Measurements from ENCODE around the gene ETNK2.

Gene ETNK2

DNA sequence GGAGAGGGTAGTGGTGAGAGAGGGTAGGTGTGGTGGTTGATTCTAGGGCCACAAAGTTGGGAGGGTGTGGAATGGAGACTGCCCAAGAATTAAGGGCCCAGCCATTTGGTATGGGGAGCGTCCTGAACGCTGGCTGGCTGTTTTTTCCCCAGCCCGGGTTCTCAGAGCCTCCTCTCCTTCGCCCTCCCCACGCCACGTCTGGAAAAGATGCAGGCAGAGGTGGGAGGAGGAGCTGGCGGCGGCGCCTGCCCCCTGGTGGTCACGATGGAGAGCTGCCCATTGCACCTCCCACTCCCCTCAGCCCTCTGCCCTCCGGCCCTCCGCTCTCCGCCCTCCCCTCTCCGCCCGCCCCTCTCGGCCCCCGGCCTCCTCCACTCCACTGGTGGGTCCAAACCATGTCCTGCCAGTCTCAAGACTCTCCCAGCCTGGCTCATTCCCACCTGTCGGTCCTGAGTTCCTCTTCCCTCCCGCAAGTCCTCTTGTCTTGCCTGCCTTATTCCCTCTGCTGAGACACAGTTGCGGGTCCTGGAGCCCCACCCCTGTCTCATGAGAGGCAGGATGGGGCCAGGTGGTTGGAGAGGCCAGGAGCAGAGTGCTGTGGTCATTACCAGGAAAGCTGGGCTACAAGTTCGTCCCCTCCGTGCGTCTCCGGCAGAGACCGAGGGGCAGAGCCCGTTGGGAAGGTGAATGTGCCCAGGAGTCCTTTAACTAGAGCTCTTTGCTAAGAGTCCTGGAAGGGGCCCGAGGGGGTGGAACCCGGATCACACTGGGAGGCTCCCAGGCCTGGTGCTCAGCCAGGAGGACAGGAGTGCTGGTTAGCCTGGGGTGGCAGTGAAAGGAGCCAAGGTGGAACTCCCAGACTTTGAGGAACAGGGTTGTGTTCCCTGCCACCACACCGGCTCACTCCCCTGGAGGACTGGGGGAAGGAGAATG is 22.6 kb downstream of the ETNK2 start:
- DNase-seq = peak; percentile 76

DNA sequence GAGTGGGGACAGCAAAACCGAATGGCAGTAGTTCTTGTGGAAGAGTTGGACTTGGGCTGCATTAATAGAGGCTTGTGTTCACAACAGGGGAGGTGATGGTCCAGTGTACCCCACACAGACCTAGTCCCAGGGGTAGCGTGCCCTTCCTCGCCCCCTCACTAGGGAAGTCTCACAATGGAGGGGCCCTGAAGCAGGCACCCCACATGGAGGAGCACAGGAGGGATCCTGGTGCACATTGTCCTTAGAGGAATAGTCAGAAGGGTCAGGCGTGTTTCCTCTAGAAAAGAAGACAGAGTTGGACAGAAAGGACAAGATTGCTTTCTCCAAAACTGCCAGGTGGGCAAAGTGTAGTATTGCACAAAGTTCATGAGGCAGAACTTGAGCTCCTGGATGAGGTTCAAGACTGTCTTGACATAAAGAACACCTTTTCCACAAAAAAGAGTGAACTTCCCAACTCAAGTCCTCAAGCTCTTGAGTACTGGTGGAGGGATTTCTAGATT is 23.3 kb downstream of the ETNK2 start:
- no peaks in the 10 kb centered on the region for H3K27me3 Mint-ChIP-seq
- no peaks in the 10 kb centered on the region for H3K36me3 Mint-ChIP-seq (ENCODE audit: low read depth)
- DNase-seq = no peak
- H3K4me1 Mint-ChIP-seq (ENCODE audit: low read depth) = peaks cover 10% of the 10 kb centered on the region
- H3K4me3 Mint-ChIP-seq = no peak overlapping the region
- H3K27ac Mint-ChIP-seq = no peak overlapping the region
- no peaks in the 10 kb centered on the region for H3K9me3 Mint-ChIP-seq

More for the DNA sequence above, 22.6 kb downstream of the ETNK2 start:
- H3K27ac Mint-ChIP-seq = no peak overlapping the region
- H3K27me3 Mint-ChIP-seq = no peaks in the 10 kb centered on the region
- no peaks in the 10 kb centered on the region for H3K36me3 Mint-ChIP-seq (ENCODE audit: low read depth)
- no peak overlapping the region for H3K4me3 Mint-ChIP-seq
- no peaks in the 10 kb centered on the region for H3K9me3 Mint-ChIP-seq
- peaks cover 10% of the 10 kb centered on the region for H3K4me1 Mint-ChIP-seq (ENCODE audit: low read depth)

- Mint-ChIP-seq H3K27me3 (no peaks in the 10 kb centered on the region), H3K27ac (no peak overlapping the region), H3K9me3 (no peaks in the 10 kb centered on the region), H3K4me1 (ENCODE audit: low read depth) (peaks cover 10% of the 10 kb centered on the region), H3K36me3 (ENCODE audit: low read depth) (no peaks in the 10 kb centered on the region), H3K4me3 (no peak overlapping the region)
- DNase-seq = no peak
Observed at GRCh38 chr1:204127597-204128242, 24.1 kb downstream of the ETNK2 start.

DNA sequence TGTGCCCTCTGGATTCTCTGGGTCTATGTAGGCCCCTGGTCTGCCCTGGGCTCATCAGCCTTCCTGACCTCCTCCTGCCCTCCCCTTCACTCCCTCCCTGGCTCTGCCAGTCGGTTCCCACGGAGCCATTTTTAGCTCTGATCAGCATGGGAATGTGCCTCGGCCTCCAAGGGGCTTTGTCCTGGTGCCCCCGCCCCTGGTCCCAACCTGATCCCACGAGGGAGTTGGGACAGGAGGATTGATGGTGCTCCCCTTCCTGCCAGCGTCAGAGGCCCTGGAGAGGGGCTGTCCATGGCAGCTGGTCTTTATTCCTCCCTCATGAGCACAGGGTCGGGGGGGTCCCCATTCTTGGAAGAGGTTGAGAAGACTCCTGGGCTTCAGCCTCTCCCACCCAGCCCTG is 24.9 kb downstream of the ETNK2 start:
- H3K4me1 Mint-ChIP-seq (ENCODE audit: low read depth) = peaks cover 10% of the 10 kb centered on the region
- H3K27ac Mint-ChIP-seq = no peak overlapping the region
- H3K27me3 Mint-ChIP-seq = no peaks in the 10 kb centered on the region
- H3K4me3 Mint-ChIP-seq = no peak overlapping the region
- H3K9me3 Mint-ChIP-seq = no peaks in the 10 kb centered on the region
- no peaks in the 10 kb centered on the region for H3K36me3 Mint-ChIP-seq (ENCODE audit: low read depth)
- no peak for DNase-seq

DNA sequence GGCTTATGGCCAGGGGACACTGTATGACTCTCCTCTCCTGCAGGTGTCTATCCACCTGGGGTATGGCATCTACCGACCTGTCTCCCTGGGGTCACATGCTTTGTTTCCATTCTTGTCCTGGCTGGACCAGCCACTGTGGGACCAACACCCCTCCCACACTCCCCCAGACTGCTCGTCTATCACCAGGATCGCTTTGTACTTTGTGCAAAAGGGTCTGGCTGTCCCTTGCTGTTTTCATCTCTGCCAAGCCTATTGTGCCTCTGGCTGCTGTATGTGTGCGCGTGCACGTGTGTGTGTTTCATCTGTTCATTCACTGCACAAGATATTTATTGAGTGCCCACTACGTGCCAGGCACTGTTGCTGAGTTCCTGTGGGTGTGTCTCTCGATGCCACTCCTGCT is 25.5 kb downstream of the ETNK2 start:
- Mint-ChIP-seq H3K36me3 (ENCODE audit: low read depth) (no peaks in the 10 kb centered on the region), H3K27me3 (no peaks in the 10 kb centered on the region), H3K4me1 (ENCODE audit: low read depth) (peaks cover 10% of the 10 kb centered on the region), H3K4me3 (no peak overlapping the region), H3K27ac (no peak overlapping the region), H3K9me3 (no peaks in the 10 kb centered on the region)
- no peak for DNase-seq

DNA sequence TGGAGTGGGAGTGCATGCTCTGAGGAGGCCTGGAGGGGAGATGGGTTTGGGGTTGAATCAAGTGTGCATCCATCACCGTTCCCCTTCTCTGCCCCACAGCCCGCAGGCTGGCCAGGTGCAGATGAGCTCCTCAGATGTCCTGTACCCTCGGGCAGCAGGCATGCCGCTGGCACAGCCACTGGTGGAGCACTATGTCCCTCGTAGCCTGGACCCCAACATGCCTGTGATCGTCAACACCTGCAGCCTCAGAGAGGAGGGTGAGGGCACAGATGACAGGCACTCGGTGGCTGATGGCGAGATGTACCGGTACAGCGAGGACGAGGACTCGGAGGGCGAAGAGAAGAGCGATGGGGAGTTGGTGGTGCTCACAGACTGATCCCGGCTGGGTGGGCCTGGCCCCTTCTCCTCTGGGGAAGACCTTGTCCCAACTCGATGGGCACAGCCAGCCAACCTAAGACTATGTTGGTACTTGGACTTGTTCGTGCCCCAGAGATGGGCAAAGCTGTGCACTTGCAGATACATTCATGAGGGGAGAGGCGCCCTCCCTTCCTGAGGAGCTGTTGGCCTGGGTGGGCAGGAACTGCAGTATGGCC is 26.0 kb downstream of the ETNK2 start:
- no peak overlapping the region for H3K4me3 Mint-ChIP-seq
- H3K4me1 Mint-ChIP-seq (ENCODE audit: low read depth) = peaks cover 10% of the 10 kb centered on the region
- no peak for DNase-seq
- H3K27ac Mint-ChIP-seq = no peak overlapping the region
- H3K27me3 Mint-ChIP-seq = no peaks in the 10 kb centered on the region
- H3K36me3 Mint-ChIP-seq (ENCODE audit: low read depth) = no peaks in the 10 kb centered on the region
- no peaks in the 10 kb centered on the region for H3K9me3 Mint-ChIP-seq

- H3K27ac Mint-ChIP-seq = no peak overlapping the region
- H3K27me3 Mint-ChIP-seq = no peaks in the 10 kb centered on the region
- no peaks in the 10 kb centered on the region for H3K36me3 Mint-ChIP-seq (ENCODE audit: low read depth)
- H3K4me3 Mint-ChIP-seq = no peak overlapping the region
- H3K4me1 Mint-ChIP-seq (ENCODE audit: low read depth) = peaks cover 10% of the 10 kb centered on the region
- no peak for DNase-seq
- H3K9me3 Mint-ChIP-seq = no peaks in the 10 kb centered on the region
Observed at GRCh38 chr1:204124639-204125038, 27.2 kb downstream of the ETNK2 start.

DNA sequence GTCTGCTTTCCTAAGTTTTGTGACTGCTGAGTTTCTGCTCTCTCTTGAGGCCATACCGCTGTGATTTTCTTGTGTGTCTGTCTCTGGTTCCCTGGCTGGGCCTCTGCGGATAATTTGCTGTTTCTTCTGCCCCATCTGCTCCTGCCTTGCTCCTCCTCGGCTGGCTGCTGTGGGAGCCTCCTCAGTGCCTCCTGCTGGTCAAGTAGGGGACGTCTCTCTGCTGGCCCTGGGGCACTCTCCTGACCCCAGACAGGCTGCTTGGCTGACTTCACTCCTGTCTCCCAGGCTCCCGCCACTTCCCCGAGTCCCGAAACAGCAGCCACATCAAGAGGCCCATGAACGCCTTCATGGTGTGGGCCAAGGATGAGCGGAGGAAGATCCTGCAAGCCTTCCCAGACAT is 28.5 kb downstream of the ETNK2 start:
- Mint-ChIP-seq H3K27me3 (no peaks in the 10 kb centered on the region), H3K27ac (no peak overlapping the region), H3K4me1 (ENCODE audit: low read depth) (peaks cover 2% of the 10 kb centered on the region), H3K9me3 (no peaks in the 10 kb centered on the region), H3K4me3 (no peak overlapping the region), H3K36me3 (ENCODE audit: low read depth) (no peaks in the 10 kb centered on the region)
- no peak for DNase-seq

DNA sequence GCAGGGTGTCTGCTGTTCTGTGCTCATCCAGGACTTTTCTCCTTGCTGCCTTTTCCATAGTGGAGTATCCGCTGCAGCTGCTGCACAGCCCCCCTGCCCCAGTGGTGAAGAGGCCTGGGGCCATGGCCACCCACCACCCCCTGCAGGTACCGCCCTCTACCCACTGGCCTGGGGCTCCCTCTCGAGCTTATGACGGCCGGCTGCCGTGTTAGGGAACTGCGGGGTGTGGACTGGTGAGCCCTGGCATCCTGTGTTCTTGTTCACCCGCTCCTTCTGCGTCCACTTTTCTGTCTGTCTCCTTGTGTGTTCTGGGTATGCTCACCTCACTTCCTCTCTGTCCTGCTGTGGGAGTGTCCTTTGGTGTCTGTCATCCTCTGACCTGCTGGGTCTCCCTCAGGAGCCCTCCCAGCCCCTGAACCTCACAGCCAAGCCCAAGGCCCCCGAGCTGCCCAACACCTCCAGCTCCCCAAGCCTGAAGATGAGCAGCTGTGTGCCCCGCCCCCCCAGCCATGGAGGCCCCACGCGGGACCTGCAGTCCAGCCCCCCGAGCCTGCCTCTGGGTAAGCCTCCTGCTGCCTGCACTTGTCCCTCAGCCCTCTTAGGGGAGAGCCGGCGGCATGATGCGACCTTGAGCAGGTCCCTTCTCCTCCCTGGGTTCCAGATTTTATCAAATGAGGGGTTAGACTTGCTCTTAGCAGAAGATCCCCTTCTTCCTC is 29.8 kb downstream of the ETNK2 start:
- no peaks in the 10 kb centered on the region for H3K27me3 Mint-ChIP-seq
- no peaks in the 10 kb centered on the region for H3K36me3 Mint-ChIP-seq (ENCODE audit: low read depth)
- DNase-seq = no peak
- H3K9me3 Mint-ChIP-seq = no peaks in the 10 kb centered on the region
- no peaks in the 10 kb centered on the region for H3K4me1 Mint-ChIP-seq (ENCODE audit: low read depth)
- no peak overlapping the region for H3K4me3 Mint-ChIP-seq
- no peak overlapping the region for H3K27ac Mint-ChIP-seq

DNA sequence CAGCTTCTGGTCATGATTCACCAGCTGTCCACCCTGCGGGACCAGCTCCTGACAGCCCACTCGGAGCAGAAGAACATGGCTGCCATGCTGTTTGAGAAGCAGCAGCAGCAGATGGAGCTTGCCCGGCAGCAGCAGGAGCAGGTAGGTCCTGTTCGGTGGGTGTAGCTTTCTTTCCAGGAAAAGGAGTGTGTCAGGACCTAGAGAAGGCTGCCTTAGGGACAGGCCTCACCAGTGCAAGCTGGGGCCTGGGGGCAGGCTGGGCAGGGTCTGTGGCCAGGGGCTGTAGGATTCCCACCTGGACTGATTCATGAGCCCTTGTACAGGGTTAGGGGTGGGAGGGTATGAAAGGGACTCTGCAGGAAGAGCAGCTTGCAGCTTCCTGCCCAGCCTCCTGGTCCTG is 35.3 kb downstream of the ETNK2 start:
- Mint-ChIP-seq H3K27ac (no peak overlapping the region), H3K36me3 (ENCODE audit: low read depth) (no peaks in the 10 kb centered on the region), H3K9me3 (no peaks in the 10 kb centered on the region), H3K27me3 (no peaks in the 10 kb centered on the region), H3K4me3 (no peak overlapping the region), H3K4me1 (ENCODE audit: low read depth) (no peaks in the 10 kb centered on the region)
- DNase-seq = no peak

- Mint-ChIP-seq H3K9me3 (no peaks in the 10 kb centered on the region), H3K27ac (peak overlapping the region; percentile 27), H3K4me1 (ENCODE audit: low read depth) (no peaks in the 10 kb centered on the region), H3K4me3 (no peak overlapping the region), H3K27me3 (no peaks in the 10 kb centered on the region), H3K36me3 (ENCODE audit: low read depth) (no peaks in the 10 kb centered on the region)
- DNase-seq = no peak
Observed at GRCh38 chr1:204115116-204115515, 36.7 kb downstream of the ETNK2 start.

DNA sequence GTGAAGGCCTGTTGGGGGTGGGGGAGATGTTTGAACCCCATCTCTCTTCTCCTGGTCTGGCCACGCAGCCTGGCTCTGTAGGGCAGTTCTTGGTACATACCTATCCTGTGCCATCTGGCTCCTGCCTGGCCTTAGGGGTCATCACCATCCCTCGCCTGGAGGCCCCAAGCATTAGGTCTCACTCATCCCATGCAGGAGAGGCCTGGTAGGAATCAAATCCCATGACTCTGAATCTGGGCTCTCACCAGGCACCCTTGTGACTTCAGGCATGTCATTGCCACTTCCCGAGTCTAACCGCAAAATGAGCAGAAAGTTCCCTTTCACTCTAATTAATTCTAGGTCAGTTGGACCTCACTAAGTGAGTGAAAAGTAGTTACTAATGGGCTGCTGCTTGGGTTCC is 37.2 kb downstream of the ETNK2 start:
- no peak for DNase-seq
- H3K27ac Mint-ChIP-seq = no peak overlapping the region
- no peaks in the 10 kb centered on the region for H3K4me1 Mint-ChIP-seq (ENCODE audit: low read depth)
- no peaks in the 10 kb centered on the region for H3K9me3 Mint-ChIP-seq
- H3K4me3 Mint-ChIP-seq = no peak overlapping the region
- no peaks in the 10 kb centered on the region for H3K27me3 Mint-ChIP-seq
- H3K36me3 Mint-ChIP-seq (ENCODE audit: low read depth) = no peaks in the 10 kb centered on the region

DNA sequence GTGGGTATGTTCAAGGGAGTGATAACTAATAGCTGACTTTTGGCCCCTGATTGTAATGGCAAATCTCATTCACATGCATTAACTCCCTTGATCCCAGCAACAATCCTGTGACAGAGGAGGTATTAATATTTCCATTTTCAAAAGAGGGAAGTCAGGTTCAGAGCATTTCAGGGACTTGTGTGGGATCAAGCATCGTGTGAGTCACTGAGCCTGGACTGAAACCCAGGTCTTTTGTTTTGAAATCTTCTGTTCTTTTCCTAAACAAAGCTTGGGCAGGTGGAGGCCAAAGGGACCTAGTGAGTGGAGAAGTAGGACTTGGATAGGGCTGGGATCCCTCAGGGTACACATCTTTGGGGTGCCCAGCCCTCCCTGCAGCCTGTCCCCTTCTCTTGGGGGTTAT is 37.9 kb downstream of the ETNK2 start:
- Mint-ChIP-seq H3K4me3 (no peak overlapping the region), H3K4me1 (ENCODE audit: low read depth) (no peaks in the 10 kb centered on the region), H3K27ac (no peak overlapping the region), H3K27me3 (no peaks in the 10 kb centered on the region), H3K36me3 (ENCODE audit: low read depth) (no peaks in the 10 kb centered on the region), H3K9me3 (no peaks in the 10 kb centered on the region)
- no peak for DNase-seq

DNA sequence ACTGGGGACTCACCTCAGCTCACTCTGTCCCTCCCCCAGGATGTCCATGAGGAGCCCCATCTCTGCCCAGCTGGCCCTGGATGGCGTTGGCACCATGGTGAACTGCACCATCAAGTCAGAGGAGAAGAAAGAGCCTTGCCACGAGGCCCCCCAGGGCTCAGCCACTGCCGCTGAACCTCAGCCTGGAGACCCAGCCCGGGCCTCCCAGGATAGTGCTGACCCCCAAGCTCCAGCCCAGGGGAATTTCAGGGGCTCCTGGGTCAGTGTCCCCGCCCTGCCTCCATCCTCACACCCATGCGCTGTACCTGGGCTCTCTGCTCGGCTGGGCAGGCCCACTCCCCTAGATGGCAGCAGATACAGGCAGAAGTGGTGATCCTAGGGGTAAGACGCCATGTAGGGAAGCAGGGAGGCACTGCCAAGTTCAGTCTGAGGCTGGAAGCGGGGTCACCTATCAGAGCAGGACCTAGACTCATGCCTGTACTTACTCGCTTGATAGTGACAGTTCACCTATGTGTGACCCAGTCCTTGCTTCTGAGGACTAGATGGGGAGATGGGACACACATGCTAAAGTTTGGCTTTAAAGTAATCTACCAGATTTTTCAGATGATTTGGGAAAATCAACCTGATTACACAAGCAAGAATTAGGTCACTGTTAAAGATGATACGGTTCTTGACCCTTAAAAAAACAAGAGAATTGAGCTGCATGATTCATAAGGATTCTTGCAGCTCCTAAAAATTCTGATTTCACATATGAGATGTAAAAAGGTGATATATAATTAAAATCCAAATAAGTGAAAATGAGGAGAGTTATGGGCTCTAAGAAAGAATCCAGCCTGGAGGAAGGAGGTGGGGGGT is 38.7 kb downstream of the ETNK2 start:
- no peaks in the 10 kb centered on the region for H3K4me1 Mint-ChIP-seq (ENCODE audit: low read depth)
- no peak for DNase-seq
- no peaks in the 10 kb centered on the region for H3K27me3 Mint-ChIP-seq
- no peak overlapping the region for H3K27ac Mint-ChIP-seq
- no peaks in the 10 kb centered on the region for H3K36me3 Mint-ChIP-seq (ENCODE audit: low read depth)
- H3K9me3 Mint-ChIP-seq = no peaks in the 10 kb centered on the region
- no peak overlapping the region for H3K4me3 Mint-ChIP-seq

Data from activated T-cell treated with anti-CD3 and anti-CD28 coated beads, Interleukin-2, amount 50 U/mL, for 24 hours (primary cell).